IMR-90 (cell line): ENCODE data around the gene HSD17B7.

ENCODE experiments used
- CTCF ChIP-seq: conservative IDR thresholded peaks from 2 replicates; pipeline ENCODE4 v1.5.1; 2012; ENCODE audit warnings: mild to moderate bottlenecking, low read depth, low read length, improper control_type of control experiment
- RCOR1 ChIP-seq: IDR thresholded peaks from 2 replicates; pipeline ENCODE4 v1.6.1; 2012; ENCODE audit warnings: mild to moderate bottlenecking, low read length, improper control_type of control experiment; ENCODE audit not compliant: insufficient replicate concordance
- USF2 ChIP-seq: fragments of 150-350 bp; IDR thresholded peaks from 2 replicates; pipeline ENCODE4 v1.6.1; 2017; ENCODE audit warnings: mild to moderate bottlenecking, antibody characterized with exemption, low read length, low read depth

- TF ChIP-seq USF2 (no peak), CTCF (no peak), RCOR1 (no peak)
These were observed 7.8 kb upstream of the HSD17B7 start for GRCh38 chr1:162782671-162783070.
